Heart left ventricle (tissue), 16 donors: ENCODE results near the gene CST7. TPM values are rescaled to one million over a fixed set of nuclear protein-coding genes. Genes with fewer than 3 reads are reported as not detected.
"Not testable (repeated sequence)": the region's sequence is repeated elsewhere in the genome, so short reads cannot be mapped to it uniquely, and the experiment has no call there.

Experiments used
- ATAC-seq, 4 donors: fragments of 200-7000 bp; cut with Tn5 transposase; one replicate each; pipeline ENCODE4 v1.9.1; 2020 to 2022; ENCODE audit warnings: moderate library complexity in 4 of 4, mild to moderate bottlenecking in 3 of 4, moderate number of reproducible peaks in 1 of 4
- DNase-seq, 5 donors: peaks; one replicate each; pipeline ENCODE4 v3.0.0-alpha.2; 2020
- H3K27ac ChIP-seq, 12 donors: fragments of 200-600 bp; sonication (generic) in 4 of 12; one replicate each; pipeline versions ENCODE4 v1.5.0 to v1.8.0; 2016 to 2022; ENCODE audit warnings: mild to moderate bottlenecking in 2 of 12
- H3K27me3 ChIP-seq, 9 donors: fragments of 200-600 bp; sonication (generic) in 2 of 9; one replicate each; pipeline versions ENCODE4 v1.5.1 to v1.8.0; 2016 to 2022; ENCODE audit warnings: mild to moderate bottlenecking in 3 of 9
- H3K36me3 ChIP-seq, 9 donors: fragments of 200-600 bp; sonication (generic) in 2 of 9; one replicate each; pipeline versions ENCODE4 v1.5.0 to v1.8.0; 2018 to 2022; ENCODE audit warnings: mild to moderate bottlenecking in 2 of 9
- H3K4me1 ChIP-seq, 12 donors: fragments of 200-600 bp; sonication (generic) in 4 of 12; one replicate each; pipeline versions ENCODE4 v1.5.0 to v1.8.0; 2016 to 2022; ENCODE audit warnings: mild to moderate bottlenecking in 3 of 12
- H3K4me3 ChIP-seq, 12 donors: fragments of 200-600 bp; sonication (generic) in 4 of 12; one replicate each; pipeline versions ENCODE4 v1.5.0 to v1.8.0; 2017 to 2022; ENCODE audit warnings: mild to moderate bottlenecking in 9 of 12, moderate library complexity in 4 of 12
- H3K9me3 ChIP-seq, 12 donors: fragments of 200-600 bp; sonication (generic) in 4 of 12; one replicate each; pipeline versions ENCODE4 v1.5.0 to v1.8.0; 2016 to 2022; ENCODE audit warnings: mild to moderate bottlenecking in 1 of 12
- WGBS, 4 donors: extraction: QIAGEN DNeasy Blood & Tissue Kit in 2 of 4; methylation state at CpG; one replicate each; pipeline versions ENCODE4 v1.1.5 to v1.1.7; 2013 to 2018; 5-methylcytosine and 5-hydroxymethylcytosine counted together
- intact Hi-C, 10 donors: fragments of 100-400 bp; cut with DNase I; formaldehyde crosslinking; loops; one replicate each; pipeline versions ENCODE4 v1.11.1 to v1.14.2; 2022
- polyA plus RNA-seq, 2 donors: library from polyadenylated mRNA; stranded (reverse); fragments of 200-250 nt; gene quantifications; one replicate each; pipeline ENCODE4 v1.2.3, GENCODE V29; 2013
- total RNA-seq, 9 donors: library from RNA; depleted of rRNA in 2 of 9; stranded (reverse); fragments of >200 nt in 2 of 9; fragmentation: NEBNext Ultra II Directional in 3 of 9; extraction: Animal tissue kit (Norgen Biotek cat#: 25700) in 3 of 9; gene quantifications; one replicate each; pipeline versions ENCODE4 v1.1.0 to v1.2.4, GENCODE V29; 2016 to 2023
- TF ChIP-seq, protein P1 (sequence below), 12 donors: fragments of 200-600 bp; sonication (generic) in 4 of 12; IDR thresholded peaks; one replicate each; pipeline versions ENCODE4 v1.5.0 to v1.8.0; 2018 to 2022; ENCODE audit warnings: antibody characterized with exemption in 12 of 12, mild to moderate bottlenecking in 5 of 12
- donor health status: ischemic (EF 13 %, LVEDD 7.1; RV severe dilation, severe dysfunction).
- donor health status: healthy with polysubstance abuse.
- donor health status: DM: no; HTN: yes; CAD: no.
- donor health status: DM: no; HTN: no; CAD: no.
- donor health status: ischemic (EF 25% LVEDD 6.9; RV normal size, moderate dysfunction).
- donor health status: ischemic (EF 25% LVEDD 5.7; RV mildly dilated, moderate dysfunction).
- donor health status: healthy.
- donor health status: DM: yes; HTN: yes; CAD: no.
- donor health status: ischemic (EF 35%, LVEDD 5.7; RV mildly dilated, moderate dysfunction).
- donor health status: nonischemic (EF 11% LVEDD 7.7; RV severe dilation, severe dysfunction).
- donor health status: DM: yes; HTN: yes; CAD: no.
- donor health status: PGD.
- donor health status: ischemic (EF 29% LVEDD 5.4; RV normal size, mild dysfunction).
- donor health status: nonischemic (EF 23%, LVEDD 6.1; RV moderate dilation, normal function).

CST7 gene
- total and polyA plus RNA-seq, 11 donors = 0.35 to 8.4 (median 1.4) TPM

DNA sequence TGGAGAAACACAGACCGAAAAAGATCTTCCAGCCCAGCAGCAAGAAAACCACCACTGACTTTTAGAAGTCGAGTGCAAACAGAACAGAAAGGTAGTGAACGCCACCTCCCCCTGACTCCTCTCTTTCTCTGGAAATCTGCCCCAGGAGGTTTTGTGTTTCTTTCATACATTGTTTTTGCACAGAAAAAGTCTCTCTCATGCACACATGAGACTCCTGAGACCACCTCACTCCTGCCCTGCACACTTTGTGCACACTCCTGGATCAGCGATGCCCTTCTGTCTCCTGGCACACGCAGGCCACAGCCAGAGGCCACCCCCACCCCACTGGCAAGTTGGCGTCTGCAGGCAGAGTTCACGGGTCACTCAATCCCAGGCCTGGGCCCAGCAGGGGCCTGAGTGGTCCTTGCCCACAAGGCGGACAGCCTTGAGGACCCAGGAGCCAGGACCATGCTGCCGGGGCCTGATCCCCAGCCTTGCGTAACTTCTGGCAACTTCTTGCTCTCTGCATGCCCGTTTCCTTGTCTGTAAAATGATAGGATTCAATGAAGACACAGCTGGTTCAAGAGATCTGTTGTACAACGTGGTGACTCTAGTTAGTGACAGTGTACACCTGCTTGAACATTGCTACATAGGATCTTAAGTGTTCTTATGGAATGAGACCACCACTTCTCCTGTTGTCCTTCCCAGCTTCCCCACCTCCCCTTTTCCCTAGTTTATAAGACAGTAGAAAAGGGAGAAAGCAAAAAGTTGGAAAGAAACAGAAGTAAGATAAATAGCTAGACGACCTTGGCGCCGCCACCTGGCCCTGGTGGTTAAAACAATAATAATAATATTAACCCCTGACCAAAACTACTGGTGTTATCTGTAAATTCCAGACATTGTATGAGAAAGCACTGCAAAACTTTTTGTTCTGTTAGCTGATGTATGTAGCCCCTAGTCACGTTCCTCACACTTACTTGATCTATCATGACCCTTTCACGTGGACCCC, 30.2 kb upstream of the CST7 start:
- 63 to 67% (median 65%) methylated on average over 17 of the region's 17 CpGs for WGBS, 4 donors
- TF ChIP-seq, protein P1, sequence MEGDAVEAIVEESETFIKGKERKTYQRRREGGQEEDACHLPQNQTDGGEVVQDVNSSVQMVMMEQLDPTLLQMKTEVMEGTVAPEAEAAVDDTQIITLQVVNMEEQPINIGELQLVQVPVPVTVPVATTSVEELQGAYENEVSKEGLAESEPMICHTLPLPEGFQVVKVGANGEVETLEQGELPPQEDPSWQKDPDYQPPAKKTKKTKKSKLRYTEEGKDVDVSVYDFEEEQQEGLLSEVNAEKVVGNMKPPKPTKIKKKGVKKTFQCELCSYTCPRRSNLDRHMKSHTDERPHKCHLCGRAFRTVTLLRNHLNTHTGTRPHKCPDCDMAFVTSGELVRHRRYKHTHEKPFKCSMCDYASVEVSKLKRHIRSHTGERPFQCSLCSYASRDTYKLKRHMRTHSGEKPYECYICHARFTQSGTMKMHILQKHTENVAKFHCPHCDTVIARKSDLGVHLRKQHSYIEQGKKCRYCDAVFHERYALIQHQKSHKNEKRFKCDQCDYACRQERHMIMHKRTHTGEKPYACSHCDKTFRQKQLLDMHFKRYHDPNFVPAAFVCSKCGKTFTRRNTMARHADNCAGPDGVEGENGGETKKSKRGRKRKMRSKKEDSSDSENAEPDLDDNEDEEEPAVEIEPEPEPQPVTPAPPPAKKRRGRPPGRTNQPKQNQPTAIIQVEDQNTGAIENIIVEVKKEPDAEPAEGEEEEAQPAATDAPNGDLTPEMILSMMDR (IDR thresholded peaks at IDR 0.05) = no peak
- H3K27me3 ChIP-seq = peaks cover 0 to 4% (median 0%) of the 10 kb centered on the region in 9 donors
- ATAC-seq (peak in 2 of 4 donors; percentile 34 to 37), DNase-seq (no peak)
- peaks cover 0 to 10% (median 2%) of the 10 kb centered on the region in 12 donors for H3K4me1 ChIP-seq
- peak overlapping the region in 1 of 12 donors; percentile 3 for H3K4me3 ChIP-seq
- H3K36me3 ChIP-seq = no peaks in the 10 kb centered on the region
- no peak overlapping the region for H3K27ac ChIP-seq
- intact Hi-C loops = loop anchor here in 9 of 10 donors (2.0 to 10.0 kb wide), 12 partner anchors 64 to 1032 kb away; no protein-coding TSS in a partner anchor
- H3K9me3 ChIP-seq = no peaks in the 10 kb centered on the region

DNA sequence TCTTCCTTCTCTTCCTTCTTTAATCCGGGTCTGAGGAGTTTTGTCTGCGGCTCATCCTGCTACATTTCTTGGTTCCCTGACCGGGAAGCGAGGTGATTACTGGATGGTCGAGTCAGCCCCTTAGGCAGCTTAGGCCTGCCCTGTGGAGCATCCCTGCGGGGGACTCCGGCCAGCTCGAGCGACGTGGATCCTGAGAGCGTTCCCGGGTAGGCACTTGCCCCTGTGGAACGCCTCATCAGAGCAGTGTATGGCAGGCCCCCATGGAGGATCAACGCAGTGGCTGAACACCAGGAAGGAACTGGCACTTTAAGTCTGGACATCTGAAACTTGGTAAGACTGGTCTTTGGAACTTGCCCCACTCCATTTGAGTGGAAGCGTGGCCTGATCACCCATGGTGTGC, 29.4 kb upstream of the CST7 start:
- H3K4me1 ChIP-seq = peaks cover 0 to 10% (median 2%) of the 10 kb centered on the region in 12 donors
- 84 to 90% (median 87%) methylated on average over 15 of the region's 15 CpGs for WGBS, 4 donors
- DNase-seq, ATAC-seq, H3K4me3 ChIP-seq, H3K27me3 ChIP-seq, H3K27ac ChIP-seq, H3K36me3 ChIP-seq, H3K9me3 ChIP-seq: not testable (repeated sequence)
- intact Hi-C loops = loop anchor here in 9 of 10 donors (2.0 to 10.0 kb wide), 12 partner anchors 65 to 1032 kb away; no protein-coding TSS in a partner anchor

DNA sequence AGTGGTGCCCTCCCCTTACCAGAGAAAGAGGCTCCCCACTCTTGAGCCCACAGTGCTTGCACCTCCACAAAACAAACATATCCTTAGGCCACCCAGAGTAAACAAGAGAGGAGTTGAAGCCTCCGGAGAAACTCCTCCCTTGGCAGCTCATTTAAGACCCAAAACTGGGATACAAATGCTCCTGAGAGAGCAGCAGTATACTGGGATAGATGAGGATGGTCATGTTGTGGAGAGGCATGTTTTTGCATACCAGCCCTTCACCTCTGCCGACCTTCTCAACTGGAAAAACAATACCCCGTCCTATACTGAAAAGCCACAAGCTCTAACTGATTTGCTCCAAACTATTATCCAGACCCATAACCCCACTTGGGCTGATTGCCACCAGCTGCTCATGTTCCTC, 28.4 kb upstream of the CST7 start:
- intact Hi-C loops, H3K9me3 ChIP-seq, ATAC-seq, H3K27ac ChIP-seq, H3K36me3 ChIP-seq, H3K27me3 ChIP-seq, DNase-seq, H3K4me3 ChIP-seq: not testable (repeated sequence)
- H3K4me1 ChIP-seq = peaks cover 0 to 10% (median 2%) of the 10 kb centered on the region in 12 donors
- 57 to 75% (median 69%) methylated on average over 3 of the region's 3 CpGs for WGBS, 4 donors

DNA sequence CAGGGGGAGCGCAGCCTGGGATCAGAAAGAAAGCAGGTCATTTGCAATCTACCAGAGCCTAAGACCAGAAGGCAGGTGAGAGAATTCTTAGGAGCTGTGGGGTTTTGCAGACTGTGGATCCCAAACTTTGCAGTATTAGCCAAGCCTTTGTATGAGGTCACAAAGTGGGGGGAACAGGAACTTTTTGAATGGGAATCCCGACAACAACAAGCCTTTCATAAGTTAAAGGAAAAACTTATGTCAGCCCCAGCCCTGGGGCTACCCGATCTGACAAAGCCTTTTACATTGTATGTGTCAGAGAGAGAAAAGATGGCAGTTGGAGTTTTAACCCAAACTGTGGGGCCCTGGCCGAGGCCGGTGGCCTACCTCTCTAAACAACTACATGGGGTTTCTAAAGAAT, 19.8 kb upstream of the CST7 start:
- H3K4me3 ChIP-seq, H3K36me3 ChIP-seq, H3K9me3 ChIP-seq, ATAC-seq, DNase-seq, H3K27me3 ChIP-seq, intact Hi-C loops, H3K27ac ChIP-seq: not testable (repeated sequence)
- H3K4me1 ChIP-seq = peaks cover 0 to 18% (median 0%) of the 10 kb centered on the region in 12 donors
- WGBS, 4 donors = 81 to 83% (median 82%) methylated on average over 5 of the region's 5 CpGs

DNA sequence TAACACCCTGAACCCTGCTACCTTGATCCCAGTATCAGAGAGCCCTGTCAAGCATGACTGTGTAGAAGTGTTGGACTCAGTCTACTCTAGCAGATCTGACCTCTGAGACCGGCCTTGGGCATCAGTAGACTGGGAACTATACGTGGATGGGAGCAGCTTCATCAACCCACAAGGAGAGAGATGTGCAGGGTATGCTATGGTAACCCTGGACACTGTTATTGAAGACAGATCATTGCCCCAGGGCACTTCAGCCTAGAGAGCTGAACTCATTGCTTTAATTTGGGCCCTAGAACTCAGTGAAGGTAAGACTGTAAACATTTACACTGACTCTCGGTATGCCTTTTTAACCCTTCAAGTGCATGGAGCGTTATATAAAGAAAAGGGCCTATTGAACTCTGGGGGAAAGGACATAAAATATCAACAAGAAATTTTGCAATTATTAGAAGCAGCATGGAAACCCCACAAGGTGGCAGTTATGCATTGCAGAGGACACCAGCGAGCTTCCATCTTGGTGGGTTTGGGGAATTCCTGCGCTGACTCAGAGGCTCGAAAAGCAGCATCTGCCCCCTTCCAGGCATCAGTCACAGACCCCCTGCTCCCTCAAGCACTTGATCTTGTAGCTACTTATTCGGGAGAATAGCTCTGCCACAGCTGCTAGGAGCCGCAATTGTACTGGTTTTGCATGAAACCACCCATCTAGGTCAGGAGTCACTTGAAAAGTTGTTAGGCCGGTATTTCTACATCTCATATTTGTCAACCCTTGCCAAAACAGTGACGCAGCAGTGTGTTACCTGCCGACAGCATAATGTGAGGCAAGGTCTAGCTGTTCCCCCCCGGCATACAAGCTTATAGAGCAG, 19.0 kb upstream of the CST7 start:
- H3K36me3 ChIP-seq, ATAC-seq, H3K27ac ChIP-seq, intact Hi-C loops, H3K27me3 ChIP-seq, DNase-seq, H3K9me3 ChIP-seq, H3K4me3 ChIP-seq: not testable (repeated sequence)
- peaks cover 0 to 18% (median 0%) of the 10 kb centered on the region in 12 donors for H3K4me1 ChIP-seq
- WGBS, 4 donors = 71 to 75% (median 73%) methylated on average over 13 of the region's 13 CpGs
